Measurements from ENCODE around the gene PRICKLE2.

The PRICKLE2 gene

DNA sequence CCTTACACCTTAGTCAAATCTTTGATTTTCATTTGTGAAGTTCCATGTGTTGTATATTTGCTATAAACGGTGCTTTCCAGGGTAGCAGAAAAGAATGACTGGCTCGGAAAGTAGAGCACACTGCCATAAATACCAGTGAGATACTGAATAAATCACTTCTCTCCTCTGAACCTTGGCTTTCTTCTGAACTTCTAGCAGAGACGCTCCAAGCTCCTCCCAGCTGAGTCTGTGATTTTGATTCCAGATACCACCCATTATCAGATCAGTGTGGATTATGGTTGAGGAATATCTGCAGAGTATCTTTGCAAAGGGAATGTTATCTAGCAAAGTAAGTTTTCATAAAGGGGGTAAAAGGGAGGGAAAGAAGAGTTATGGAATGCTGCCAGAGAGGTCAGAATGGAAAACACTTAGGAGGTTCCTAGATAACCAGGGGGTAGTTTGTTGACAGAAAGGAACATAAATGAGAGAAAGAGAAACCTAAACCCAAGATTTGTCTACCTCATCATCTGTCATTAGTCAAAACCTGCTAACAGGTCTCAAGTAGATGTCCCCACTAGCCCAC lies 103.4 kb downstream of the PRICKLE2 start:
- no peaks in the 10 kb centered on the region for H3K27me3 ChIP-seq (ENCODE audit: control insufficient read depth, insufficient read depth, low read length)
- peaks cover 10% of the 10 kb centered on the region for H3K4me1 ChIP-seq (ENCODE audit: control insufficient read depth, insufficient read depth, low read length)
- peaks cover 3% of the 10 kb centered on the region for H3K36me3 ChIP-seq (ENCODE audit: control insufficient read depth, insufficient read depth, low read length)
- H3K9ac ChIP-seq (ENCODE audit: low read length): no peak overlapping the region
- no peak overlapping the region for H3K4me3 ChIP-seq (ENCODE audit: low read length)
- H3K27ac ChIP-seq (ENCODE audit: low read depth, low read length): no peak overlapping the region

DNA sequence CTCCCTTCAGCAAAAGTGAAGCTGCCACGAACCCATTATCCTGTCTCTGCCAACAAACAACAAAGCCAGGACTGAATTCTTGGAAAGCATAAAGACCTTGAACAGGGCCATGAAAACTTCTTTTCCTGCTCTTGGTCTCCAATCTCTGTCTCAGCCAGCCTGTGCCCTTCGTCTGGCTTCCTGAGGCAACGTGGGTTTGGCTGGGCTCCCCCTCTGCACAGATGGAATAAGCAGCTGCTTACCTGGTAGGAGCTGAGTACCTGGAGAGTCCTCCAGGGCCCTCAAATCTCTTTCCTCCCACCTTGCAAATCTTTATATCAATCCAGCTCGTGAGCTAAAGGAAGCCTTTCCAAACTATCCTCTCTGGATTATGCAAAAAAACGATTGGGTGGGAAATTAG lies 104.4 kb downstream of the PRICKLE2 start:
- no peak overlapping the region for H3K4me3 ChIP-seq (ENCODE audit: low read length)
- no peak overlapping the region for H3K9ac ChIP-seq (ENCODE audit: low read length)
- H3K27ac ChIP-seq (ENCODE audit: low read depth, low read length): no peak overlapping the region
- H3K27me3 ChIP-seq (ENCODE audit: control insufficient read depth, insufficient read depth, low read length): no peaks in the 10 kb centered on the region
- peaks cover 10% of the 10 kb centered on the region for H3K4me1 ChIP-seq (ENCODE audit: control insufficient read depth, insufficient read depth, low read length)
- peaks cover 3% of the 10 kb centered on the region for H3K36me3 ChIP-seq (ENCODE audit: control insufficient read depth, insufficient read depth, low read length)

DNA sequence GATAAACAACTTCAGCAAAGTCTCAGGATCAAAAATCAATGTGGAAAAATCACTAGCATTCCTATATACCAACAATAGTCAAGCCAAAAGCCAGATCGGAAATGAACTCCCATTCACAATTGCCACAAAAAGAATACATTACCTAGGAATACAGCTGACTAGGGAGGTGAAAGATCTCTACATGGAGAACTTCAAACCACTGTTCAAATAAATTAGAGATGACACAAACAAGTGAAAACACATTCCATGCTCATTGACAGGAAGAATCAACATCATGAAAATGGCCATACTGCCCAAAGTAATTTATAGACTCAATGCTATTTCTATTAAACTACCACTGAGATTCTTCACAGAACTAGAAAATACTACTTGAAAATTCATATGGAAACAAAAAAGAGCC lies 107.8 kb downstream of the PRICKLE2 start:
- Histone ChIP-seq H3K27me3 (ENCODE audit: control insufficient read depth, insufficient read depth, low read length) (no peaks in the 10 kb centered on the region), H3K36me3 (ENCODE audit: control insufficient read depth, insufficient read depth, low read length) (peaks cover 3% of the 10 kb centered on the region), H3K4me3 (ENCODE audit: low read length) (no peak overlapping the region), H3K9ac (ENCODE audit: low read length) (no peak overlapping the region), H3K27ac (ENCODE audit: low read depth, low read length) (no peak overlapping the region), H3K4me1 (ENCODE audit: control insufficient read depth, insufficient read depth, low read length) (peaks cover 10% of the 10 kb centered on the region)

DNA sequence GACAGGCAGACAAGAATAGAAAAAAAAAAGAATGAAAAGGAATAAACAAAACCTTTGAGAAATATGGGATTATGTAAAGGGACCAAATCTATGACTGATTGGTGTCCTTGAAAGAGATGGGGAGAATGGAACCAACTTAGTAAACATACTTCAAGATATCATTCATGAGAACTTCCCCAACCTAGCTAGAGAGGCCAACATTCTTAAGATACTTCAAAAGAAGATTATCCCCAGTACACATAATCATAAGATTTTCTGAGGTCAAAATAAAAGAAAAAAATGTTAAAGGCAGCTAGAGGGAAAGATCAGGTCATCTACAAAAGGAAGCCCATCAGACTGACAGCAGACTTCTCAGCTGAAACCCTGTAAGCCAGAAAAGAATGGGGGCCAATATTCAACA lies 110.6 kb downstream of the PRICKLE2 start:
- peaks cover 3% of the 10 kb centered on the region for H3K36me3 ChIP-seq (ENCODE audit: control insufficient read depth, insufficient read depth, low read length)
- H3K27me3 ChIP-seq (ENCODE audit: control insufficient read depth, insufficient read depth, low read length): no peaks in the 10 kb centered on the region
- H3K27ac ChIP-seq (ENCODE audit: low read depth, low read length): no peak overlapping the region
- H3K4me1 ChIP-seq (ENCODE audit: control insufficient read depth, insufficient read depth, low read length): no peaks in the 10 kb centered on the region
- no peak overlapping the region for H3K4me3 ChIP-seq (ENCODE audit: low read length)
- H3K9ac ChIP-seq (ENCODE audit: low read length): no peak overlapping the region

DNA sequence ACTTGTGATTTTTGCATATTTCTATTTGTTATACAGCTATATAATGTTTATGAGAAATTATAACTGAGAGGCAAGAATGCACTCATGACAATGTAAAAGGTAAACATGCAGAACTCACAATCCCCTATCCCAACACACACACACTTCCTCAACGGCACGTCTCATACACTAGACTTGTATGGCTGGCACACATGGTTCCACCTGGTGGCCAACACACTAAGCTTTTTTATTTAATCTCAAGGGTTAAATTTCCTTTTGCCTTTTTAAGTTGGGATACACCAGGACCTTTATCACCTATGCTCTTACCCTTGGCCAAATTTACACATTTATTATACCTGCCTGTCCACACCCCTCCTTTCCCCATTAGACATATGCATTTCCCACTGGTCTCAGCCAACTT lies 113.4 kb downstream of the PRICKLE2 start:
- H3K36me3 ChIP-seq (ENCODE audit: control insufficient read depth, insufficient read depth, low read length): peaks cover 2% of the 10 kb centered on the region
- no peak overlapping the region for H3K4me3 ChIP-seq (ENCODE audit: low read length)
- H3K27ac ChIP-seq (ENCODE audit: low read depth, low read length): no peak overlapping the region
- no peaks in the 10 kb centered on the region for H3K4me1 ChIP-seq (ENCODE audit: control insufficient read depth, insufficient read depth, low read length)
- no peaks in the 10 kb centered on the region for H3K27me3 ChIP-seq (ENCODE audit: control insufficient read depth, insufficient read depth, low read length)
- H3K9ac ChIP-seq (ENCODE audit: low read length): no peak overlapping the region

DNA sequence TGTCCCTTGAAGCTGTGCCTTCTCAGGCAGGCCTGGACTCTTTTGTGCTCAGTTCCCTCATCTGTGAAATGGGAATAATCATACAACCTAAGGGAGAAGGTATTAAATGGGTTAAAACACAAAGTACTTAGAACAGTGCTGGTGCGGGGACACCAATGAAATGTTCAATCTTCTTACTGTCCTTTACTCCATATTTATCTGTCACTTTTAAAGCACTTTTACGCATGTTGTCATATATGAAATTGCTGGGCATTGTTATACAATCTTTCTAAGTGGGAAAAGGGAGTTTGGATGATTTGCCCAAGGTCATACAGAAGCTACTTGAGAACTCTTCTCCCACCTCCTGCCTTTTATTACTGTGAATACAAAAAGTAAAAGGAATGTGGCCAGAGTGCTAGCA lies 114.2 kb downstream of the PRICKLE2 start:
- H3K27me3 ChIP-seq (ENCODE audit: control insufficient read depth, insufficient read depth, low read length): no peaks in the 10 kb centered on the region
- no peak overlapping the region for H3K4me3 ChIP-seq (ENCODE audit: low read length)
- no peak overlapping the region for H3K27ac ChIP-seq (ENCODE audit: low read depth, low read length)

DNA sequence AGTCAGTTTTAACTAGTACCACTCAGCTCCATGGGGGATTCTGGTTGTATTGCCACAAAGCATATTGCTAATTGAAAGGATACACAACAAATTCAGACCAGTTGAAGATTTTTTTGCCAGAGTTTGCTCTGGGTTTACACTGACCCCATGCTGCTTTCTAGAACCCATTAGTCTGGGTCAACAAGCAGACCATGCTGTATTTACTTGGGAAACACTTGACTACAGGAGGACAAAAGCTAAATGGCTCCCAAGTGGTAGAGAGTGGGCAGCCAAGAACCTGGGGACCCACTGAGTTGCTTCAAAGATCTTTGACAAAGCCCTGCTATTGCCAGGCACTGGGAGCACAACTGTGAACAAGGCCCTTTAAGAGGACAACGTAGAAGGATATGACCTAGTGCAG lies 115.2 kb downstream of the PRICKLE2 start:
- no peak overlapping the region for H3K27ac ChIP-seq (ENCODE audit: low read depth, low read length)

More for the DNA sequence above, 114.2 kb downstream of the PRICKLE2 start:
- Histone ChIP-seq H3K9ac (ENCODE audit: low read length) (no peak overlapping the region), H3K4me1 (ENCODE audit: control insufficient read depth, insufficient read depth, low read length) (peaks cover 5% of the 10 kb centered on the region), H3K36me3 (ENCODE audit: control insufficient read depth, insufficient read depth, low read length) (peaks cover 2% of the 10 kb centered on the region)

DNA sequence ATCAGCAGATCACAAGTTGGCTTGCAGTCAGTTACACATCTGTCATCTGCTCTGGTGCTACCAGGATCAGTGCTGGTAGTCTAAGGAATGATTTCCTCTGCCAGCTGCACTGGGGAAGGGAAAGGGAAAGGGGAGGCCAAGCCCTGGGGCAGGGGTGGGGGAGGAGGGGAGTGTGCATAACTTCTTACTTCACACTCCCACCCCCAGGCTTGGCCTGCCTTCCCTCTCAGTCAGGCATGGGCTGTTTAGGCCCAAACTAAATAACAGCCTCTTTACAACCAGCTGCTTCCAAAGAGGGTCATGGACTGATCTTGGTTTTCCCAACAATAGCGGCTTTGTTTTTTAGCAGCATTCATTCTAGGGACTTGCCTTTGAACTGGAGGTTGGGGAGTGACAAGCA lies 115.8 kb downstream of the PRICKLE2 start:
- peaks cover 2% of the 10 kb centered on the region for H3K36me3 ChIP-seq (ENCODE audit: control insufficient read depth, insufficient read depth, low read length)
- H3K27ac ChIP-seq (ENCODE audit: low read depth, low read length): no peak overlapping the region
- no peak overlapping the region for H3K9ac ChIP-seq (ENCODE audit: low read length)
- peaks cover 5% of the 10 kb centered on the region for H3K4me1 ChIP-seq (ENCODE audit: control insufficient read depth, insufficient read depth, low read length)
- H3K4me3 ChIP-seq (ENCODE audit: low read length): no peak overlapping the region
- H3K27me3 ChIP-seq (ENCODE audit: control insufficient read depth, insufficient read depth, low read length): no peaks in the 10 kb centered on the region

More for the DNA sequence above, 115.2 kb downstream of the PRICKLE2 start:
- peaks cover 5% of the 10 kb centered on the region for H3K4me1 ChIP-seq (ENCODE audit: control insufficient read depth, insufficient read depth, low read length)
- no peaks in the 10 kb centered on the region for H3K27me3 ChIP-seq (ENCODE audit: control insufficient read depth, insufficient read depth, low read length)
- H3K4me3 ChIP-seq (ENCODE audit: low read length): no peak overlapping the region
- no peak overlapping the region for H3K9ac ChIP-seq (ENCODE audit: low read length)
- H3K36me3 ChIP-seq (ENCODE audit: control insufficient read depth, insufficient read depth, low read length): peaks cover 2% of the 10 kb centered on the region

DNA sequence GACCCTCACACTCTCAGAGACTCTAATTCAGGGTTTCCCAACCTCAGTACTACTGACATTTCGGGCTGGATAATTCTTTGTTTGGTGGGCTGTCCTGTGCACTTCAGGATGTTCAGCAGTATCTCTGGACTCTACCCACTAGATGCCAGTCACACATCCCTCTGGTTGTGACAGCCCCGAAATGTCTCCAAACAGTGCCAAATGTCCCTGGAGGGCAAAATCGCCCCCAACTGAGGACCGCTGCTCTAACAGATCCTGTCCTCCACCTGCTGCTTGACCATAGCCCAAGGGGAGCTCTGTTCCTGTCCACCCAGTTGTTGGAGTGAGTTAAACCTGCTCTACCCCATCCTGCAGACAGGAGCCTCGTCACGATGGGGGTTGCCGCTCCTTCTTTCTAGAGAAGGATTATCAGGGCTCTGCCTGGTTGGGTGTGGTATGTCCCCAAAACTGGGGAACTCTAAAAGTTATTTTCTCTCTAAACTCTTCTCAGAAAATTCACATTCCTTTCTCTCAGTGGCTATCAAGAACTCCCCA lies 116.4 kb downstream of the PRICKLE2 start:
- no peaks in the 10 kb centered on the region for H3K27me3 ChIP-seq (ENCODE audit: control insufficient read depth, insufficient read depth, low read length)
- H3K4me1 ChIP-seq (ENCODE audit: control insufficient read depth, insufficient read depth, low read length): peaks cover 5% of the 10 kb centered on the region
- no peak overlapping the region for H3K9ac ChIP-seq (ENCODE audit: low read length)
- peak overlapping the region; percentile 8 for H3K27ac ChIP-seq (ENCODE audit: low read depth, low read length)
- no peak overlapping the region for H3K4me3 ChIP-seq (ENCODE audit: low read length)
- H3K36me3 ChIP-seq (ENCODE audit: control insufficient read depth, insufficient read depth, low read length): peaks cover 2% of the 10 kb centered on the region

DNA sequence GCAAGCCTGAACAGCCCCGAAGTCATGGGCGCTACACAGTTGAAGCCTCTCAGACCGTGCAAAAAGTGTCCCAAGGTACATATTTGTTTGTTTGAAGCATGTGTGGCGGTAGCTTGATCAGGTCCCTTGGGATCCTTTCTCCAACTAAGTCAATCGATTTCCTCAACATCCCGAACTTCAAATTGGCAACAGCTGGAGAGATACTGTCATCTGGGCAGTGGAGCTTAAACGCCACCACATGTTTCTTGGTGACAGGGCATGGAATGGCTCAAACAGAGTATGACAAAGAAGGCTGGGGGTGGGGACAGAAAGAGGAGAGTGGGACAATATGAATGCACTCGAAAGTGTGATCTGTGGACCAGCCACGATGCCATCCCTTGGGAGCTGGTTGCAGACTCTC lies 117.0 kb downstream of the PRICKLE2 start:
- Histone ChIP-seq H3K36me3 (ENCODE audit: control insufficient read depth, insufficient read depth, low read length) (peaks cover 2% of the 10 kb centered on the region), H3K4me3 (ENCODE audit: low read length) (no peak overlapping the region), H3K9ac (ENCODE audit: low read length) (no peak overlapping the region), H3K4me1 (ENCODE audit: control insufficient read depth, insufficient read depth, low read length) (peaks cover 5% of the 10 kb centered on the region), H3K27me3 (ENCODE audit: control insufficient read depth, insufficient read depth, low read length) (no peaks in the 10 kb centered on the region), H3K27ac (ENCODE audit: low read depth, low read length) (no peak overlapping the region)

DNA sequence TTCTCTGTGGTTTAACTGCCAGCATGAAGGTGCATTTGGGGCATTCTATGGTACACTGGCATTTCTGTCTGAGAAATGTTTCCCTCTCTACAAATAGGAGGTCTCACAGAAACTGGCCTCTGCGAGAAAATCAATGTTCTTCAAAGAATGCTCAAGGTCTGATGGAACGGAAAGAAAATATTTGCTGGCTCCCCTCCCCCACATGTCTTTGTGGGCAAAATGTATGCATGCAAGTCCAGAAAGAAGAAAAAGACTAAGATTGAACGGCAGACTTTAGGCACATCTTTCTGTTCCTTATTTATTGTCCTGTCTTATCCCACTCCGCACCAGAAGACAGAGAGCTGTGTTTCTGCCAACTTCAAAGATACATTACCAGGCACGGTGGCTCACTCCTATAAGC lies 118.1 kb downstream of the PRICKLE2 start:
- no peak overlapping the region for H3K27ac ChIP-seq (ENCODE audit: low read depth, low read length)
- no peak overlapping the region for H3K9ac ChIP-seq (ENCODE audit: low read length)
- H3K4me1 ChIP-seq (ENCODE audit: control insufficient read depth, insufficient read depth, low read length): peaks cover 5% of the 10 kb centered on the region
- no peaks in the 10 kb centered on the region for H3K27me3 ChIP-seq (ENCODE audit: control insufficient read depth, insufficient read depth, low read length)
- no peak overlapping the region for H3K4me3 ChIP-seq (ENCODE audit: low read length)
- peaks cover 2% of the 10 kb centered on the region for H3K36me3 ChIP-seq (ENCODE audit: control insufficient read depth, insufficient read depth, low read length)

DNA sequence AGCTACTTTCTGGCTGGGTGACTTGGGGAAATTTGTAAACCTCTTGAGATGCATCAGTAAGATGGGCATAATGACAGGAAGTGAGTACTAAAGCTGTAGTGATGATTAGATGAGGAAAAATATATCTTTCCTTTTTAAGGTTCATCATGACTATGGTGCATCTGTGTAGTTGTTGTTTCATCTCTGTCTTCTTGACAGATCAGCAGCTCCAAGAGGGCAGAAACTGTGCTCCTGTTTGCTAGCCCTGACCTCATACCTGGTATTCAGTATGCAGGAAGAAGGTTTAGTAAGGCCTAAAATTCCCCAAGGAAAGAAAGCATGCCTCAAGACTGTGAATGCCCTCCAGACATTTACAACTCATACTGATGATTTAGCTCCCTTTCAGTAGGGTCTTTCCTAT lies 119.5 kb downstream of the PRICKLE2 start:
- peaks cover 5% of the 10 kb centered on the region for H3K4me1 ChIP-seq (ENCODE audit: control insufficient read depth, insufficient read depth, low read length)
- H3K36me3 ChIP-seq (ENCODE audit: control insufficient read depth, insufficient read depth, low read length): peaks cover 2% of the 10 kb centered on the region
- H3K27me3 ChIP-seq (ENCODE audit: control insufficient read depth, insufficient read depth, low read length): no peaks in the 10 kb centered on the region
- no peak overlapping the region for H3K4me3 ChIP-seq (ENCODE audit: low read length)
- H3K27ac ChIP-seq (ENCODE audit: low read depth, low read length): no peak overlapping the region
- H3K9ac ChIP-seq (ENCODE audit: low read length): no peak overlapping the region

DNA sequence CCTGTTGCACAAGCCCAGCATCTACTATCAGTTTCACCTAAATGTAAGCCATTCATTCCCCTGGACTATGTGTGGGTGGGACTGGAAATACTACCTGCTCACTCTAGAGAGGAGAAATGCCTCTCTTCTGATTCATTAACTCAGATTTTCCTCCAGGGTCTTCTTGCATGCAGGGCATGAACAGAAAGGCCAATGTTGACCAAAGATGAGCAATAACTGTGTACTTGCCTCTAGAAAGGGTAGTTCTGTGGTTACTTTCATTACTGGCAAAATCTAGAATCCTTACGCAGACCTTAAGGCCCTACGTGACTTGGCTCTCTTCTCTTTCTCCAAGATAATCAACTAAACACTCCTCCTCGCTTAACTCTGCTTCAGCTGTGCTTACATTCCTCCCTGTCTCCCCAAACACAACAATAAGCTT lies 120.6 kb downstream of the PRICKLE2 start:
- Histone ChIP-seq H3K9ac (ENCODE audit: low read length) (no peak overlapping the region), H3K27me3 (ENCODE audit: control insufficient read depth, insufficient read depth, low read length) (no peaks in the 10 kb centered on the region), H3K4me1 (ENCODE audit: control insufficient read depth, insufficient read depth, low read length) (peaks cover 5% of the 10 kb centered on the region), H3K36me3 (ENCODE audit: control insufficient read depth, insufficient read depth, low read length) (peaks cover 2% of the 10 kb centered on the region), H3K4me3 (ENCODE audit: low read length) (no peak overlapping the region), H3K27ac (ENCODE audit: low read depth, low read length) (no peak overlapping the region)
